Measurements from ENCODE around the gene SNED1.

The SNED1 gene

DNA sequence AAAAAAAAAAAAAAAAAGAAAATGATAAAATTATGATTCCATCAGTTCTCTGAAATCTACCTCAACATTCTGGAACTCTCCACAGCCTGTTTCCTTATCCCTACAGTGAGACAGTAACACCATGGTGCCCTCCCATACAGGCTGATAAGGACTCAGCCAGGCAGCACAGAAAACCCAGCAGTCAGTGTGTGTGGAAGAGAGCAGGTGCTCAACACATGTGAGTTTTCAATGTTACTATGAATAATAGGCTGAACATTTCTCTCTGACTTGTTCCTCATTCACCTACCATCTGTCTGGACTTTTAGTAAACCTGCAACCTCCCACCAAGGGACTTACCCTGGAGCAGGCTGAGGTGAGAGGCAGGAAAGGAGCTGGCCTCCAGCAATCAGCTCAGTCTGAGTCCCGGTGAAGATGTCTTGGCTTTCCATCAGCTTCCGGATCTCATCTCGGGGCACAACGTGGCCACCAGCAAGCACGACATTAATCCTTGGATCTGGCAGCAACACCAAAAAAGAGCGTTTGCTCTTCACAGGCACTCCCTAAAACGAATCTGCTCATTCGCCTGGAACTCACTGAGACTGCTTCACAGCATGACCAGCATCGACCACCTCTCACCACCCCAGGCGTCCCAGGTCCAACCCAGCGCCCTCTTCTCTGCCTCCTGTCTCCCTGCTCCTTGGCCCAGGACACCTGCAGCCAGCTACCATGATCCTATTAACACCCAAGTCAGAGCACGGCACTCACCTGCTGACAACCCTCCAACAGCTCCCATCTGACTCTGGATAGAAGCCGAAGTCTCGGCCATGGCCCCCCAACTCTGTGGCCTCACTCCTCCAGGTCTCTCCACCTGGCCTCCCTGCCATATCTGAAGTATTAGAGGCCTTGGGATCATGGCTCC lies 134.4 kb downstream of the SNED1 start:
- DNase-seq (ENCODE audit: low read depth) = no peak

DNA sequence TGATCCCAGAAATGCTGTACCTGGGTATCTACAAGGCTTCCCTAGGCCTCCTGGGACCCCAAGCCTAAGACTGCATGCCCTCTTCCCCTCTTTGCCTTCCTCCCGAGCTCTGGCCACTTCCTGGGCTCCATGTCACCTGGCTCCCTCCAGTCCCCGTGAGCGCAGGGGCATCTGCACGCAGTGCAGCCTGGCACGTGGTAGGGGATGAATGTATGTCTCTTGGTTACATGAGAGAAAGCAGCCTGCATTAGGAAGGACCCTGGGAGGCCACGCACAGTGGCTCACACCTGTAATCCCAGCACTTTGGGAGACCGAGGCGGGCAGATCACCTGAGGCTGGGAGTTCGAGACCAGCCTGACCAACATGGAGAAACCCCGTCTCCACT lies 135.0 kb downstream of the SNED1 start:
- no peak for DNase-seq (ENCODE audit: low read depth)

DNA sequence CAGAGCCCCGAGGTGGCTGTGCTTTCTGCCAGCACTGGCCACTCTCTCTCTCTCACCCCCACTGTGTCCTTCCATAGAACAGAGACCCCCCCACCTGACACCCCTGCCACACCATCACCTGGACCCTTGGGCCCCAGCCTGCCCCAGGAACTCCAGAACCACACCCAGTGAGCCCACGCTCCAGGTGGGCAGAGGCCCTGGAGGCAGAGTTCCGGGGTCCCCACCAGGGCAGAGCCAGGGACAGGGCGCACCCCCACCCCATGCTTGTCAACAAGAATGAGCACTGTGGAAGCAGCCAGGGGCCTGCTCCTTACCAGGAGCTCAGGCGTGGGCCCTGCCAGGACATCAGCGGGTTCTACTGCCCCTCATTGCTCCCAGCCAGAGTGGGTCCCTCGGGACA lies 136.3 kb downstream of the SNED1 start:
- no peak for DNase-seq (ENCODE audit: low read depth)

DNA sequence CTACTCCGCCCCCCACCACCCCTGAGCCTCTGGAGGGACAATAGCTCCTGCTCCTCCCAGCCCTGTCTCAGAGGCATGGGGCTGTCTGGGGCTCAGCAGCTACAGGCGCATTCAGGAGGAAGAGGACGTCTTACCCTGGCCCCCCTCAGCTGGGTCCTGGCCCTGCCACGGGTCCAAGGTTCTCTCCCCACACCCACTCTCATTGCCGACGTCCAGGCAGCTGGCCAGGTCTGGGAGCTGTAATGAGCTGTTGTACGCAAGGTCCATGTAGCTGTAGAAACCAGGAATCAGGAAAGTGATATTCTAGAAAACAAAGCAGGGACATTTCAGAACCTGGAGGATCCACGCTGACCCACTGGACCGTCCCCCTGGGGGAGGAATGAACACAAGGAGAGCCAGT lies 137.3 kb downstream of the SNED1 start:
- no peak for DNase-seq (ENCODE audit: low read depth)

DNA sequence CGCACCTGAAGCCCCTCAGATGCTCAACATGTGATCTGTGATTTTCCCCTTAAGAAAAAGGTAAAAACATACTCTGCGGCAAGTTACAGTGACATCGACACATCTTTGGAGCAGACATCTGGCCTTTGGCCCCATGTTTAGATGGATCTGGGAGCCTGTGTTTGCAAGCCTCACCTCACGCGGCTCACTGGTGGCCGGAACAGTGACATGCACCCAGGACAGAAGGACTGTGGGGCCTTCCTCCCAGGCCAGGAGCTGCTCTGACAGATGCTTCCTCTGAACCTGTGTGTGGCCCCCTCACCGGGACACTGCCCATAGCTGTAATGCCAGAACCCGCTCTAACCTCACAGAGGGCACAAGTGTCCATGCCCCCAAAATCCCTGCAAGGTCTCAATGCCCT lies 137.8 kb downstream of the SNED1 start:
- no peak for DNase-seq (ENCODE audit: low read depth)

DNA sequence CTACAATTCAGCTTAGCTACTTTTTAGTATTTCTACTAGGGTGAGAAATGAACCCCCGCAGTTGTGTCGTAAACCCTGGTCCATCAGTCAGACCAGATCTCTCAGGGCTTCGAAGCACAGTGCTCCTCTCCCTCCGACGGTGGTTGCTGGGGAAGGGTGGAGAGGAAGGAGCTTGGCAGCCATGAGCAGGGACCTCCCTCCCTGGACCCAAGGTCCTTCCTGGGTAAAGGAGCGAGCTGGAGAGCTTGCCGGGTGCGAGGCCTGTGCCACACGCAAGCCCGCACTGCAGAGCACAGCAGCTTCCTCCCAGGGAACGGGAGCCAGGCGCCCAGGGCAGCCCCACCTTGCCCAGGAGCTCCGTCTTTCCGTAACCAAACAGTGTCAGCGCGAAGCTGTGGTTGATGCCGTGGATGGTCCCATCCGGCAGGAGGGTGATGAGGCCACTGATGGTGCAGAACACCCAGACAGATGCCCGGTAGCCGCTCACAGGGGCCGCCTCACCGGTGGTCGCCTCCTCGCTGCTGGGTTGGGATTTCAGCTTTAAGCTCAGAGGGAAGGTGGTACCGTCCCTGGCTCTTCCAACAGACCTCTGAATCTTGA lies 138.3 kb downstream of the SNED1 start:
- no peak for DNase-seq (ENCODE audit: low read depth)

DNA sequence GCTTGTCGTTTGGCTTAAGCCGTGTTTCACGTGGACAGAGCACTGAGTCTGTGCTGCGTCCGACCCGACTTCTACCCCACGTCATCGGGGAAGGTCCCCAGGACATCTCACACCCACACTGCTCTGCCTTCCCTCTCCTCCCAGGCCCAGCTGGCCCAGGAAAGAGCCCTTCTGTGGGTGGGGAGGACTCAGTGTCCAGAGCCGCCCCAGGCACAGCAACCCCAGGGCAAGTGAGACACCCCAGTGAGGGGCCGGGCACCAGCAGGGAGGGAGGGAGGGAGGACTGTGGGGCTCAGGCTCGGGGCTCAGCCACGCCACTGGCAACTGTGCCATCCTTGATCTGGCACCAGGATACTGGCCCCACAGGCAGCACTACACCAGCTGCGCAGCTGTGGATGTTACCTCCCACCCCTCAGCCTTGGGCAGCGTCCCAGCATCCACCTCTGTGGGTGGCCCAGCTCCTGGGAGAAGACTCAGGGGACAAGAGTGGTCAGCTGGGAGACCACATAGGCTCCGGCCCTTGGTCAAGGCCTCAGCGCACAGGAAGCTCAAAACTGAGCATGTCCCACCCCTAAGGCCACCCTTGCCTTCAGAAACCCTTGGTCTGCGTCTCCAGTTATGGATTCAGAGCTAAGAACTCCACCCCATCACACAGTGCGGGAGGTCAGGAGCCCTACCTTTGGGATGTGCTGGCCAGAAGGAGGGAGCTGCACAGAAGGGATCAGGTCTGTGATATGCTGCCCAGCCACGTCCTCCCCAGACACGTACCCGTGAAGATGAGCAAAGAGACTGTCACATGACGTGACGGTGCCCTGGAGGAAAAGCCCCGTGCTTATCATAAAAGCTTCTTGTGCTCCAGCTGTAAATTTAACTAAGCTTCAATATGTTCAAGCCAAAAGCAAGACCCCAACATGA lies 139.1 kb downstream of the SNED1 start:
- DNase-seq (ENCODE audit: low read depth) = no peak

DNA sequence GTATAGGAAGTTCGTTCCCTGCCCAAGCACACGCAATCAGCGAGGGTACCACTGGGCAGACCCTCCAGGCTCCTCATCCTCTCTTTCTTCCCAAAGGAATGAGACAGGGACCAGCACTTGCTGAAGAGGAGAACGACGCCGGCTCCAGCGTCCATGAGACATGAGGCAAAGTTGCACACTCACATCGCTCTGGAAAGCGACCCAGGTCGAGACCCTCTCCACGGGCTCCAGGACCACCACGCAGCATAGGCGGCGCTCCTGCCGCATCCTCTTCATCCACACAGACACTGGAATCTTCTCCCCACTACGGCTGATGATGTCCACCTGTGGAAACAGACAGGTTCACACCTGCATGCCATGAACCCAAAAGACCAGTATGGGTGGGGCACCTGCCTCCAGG lies 140.1 kb downstream of the SNED1 start:
- no peak for DNase-seq (ENCODE audit: low read depth)

DNA sequence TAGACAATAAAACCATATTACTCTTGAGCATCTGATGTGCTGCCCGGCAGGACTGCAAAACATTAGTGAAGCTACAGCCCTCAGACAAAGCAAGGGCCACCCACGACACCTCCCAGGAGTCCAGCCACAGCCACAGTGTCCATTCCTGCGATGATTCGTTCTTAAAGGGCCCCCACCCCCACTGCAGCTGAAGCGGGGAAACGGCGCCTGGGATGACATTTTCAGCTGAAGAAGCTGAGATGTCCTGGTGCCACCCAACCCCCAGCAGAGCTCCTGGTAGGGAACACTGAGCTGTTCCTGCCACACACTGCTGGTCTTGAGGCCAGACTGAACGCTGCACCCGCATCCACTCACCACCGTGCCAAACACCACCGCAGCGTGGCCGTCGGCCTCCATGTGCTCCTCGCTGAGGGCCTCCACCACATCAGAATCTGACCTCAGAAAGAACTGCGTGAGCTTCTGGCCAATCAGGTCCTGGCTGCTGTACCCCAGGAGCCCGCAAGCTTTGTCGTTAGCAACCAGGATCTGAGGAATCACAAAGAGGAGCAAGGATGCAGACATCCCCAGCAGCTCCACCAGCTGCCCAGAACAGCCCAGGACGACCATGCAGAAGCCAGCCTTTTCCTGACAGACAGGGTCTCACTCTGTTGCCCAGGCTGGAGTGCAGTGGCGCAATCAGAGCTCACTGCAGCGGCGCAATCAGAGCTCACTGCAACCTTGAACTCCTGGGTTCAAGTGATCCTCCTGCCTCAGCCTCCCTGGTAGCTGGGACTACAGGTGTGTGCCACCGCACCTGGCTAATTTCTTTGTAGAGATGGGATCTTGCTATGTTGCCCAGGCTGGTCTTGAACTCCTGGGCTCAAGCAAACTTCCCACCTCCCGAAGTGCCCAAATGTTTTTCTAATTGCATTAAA lies 141.4 kb downstream of the SNED1 start:
- DNase-seq (ENCODE audit: low read depth) = no peak

DNA sequence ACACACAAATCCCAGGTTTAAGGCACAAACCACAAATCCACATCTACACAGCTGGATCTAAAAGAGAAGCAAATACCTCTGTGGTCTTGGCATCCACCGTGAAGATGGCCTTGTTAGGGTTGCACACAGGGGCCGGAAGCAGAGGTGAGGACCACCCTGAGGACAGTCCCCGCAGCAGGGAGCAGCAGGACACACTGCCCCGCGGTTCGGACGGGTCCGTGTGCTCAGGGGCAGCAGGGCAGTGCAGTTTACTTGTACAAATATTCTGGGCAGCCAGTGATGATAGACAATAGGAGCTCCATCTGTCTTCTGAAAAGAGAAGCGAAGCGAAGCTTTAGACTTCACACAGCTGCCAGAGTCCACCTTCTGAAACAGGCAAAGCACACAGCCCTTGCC lies 142.0 kb downstream of the SNED1 start:
- no peak for DNase-seq (ENCODE audit: low read depth)

DNA sequence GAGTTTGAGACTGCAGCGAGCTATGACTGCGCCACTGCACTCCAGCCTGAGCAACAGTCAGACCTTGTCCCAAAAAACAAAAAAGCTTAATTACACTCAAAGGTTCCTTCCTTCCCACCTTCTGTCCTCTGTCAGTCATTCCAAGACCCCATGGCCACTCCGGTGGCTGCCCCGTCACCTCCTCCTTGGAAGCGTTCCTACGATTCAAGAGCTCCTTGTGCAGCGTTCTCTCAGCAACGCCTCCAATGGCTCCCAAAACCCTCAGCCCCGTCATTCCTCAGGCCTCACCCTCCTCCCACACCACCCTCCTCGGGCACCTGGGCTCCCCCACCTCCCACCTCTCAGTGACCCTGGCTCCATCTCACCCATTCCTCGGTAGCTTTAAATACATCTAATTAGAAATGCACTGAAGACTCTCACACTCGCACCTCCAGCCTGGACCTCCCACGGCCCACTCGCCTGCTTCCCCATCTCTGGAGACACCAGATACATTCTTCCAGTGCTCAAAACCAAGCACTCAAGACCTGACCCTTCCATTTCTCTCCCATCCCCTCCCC lies 142.9 kb downstream of the SNED1 start:
- DNase-seq (ENCODE audit: low read depth) = no peak

DNA sequence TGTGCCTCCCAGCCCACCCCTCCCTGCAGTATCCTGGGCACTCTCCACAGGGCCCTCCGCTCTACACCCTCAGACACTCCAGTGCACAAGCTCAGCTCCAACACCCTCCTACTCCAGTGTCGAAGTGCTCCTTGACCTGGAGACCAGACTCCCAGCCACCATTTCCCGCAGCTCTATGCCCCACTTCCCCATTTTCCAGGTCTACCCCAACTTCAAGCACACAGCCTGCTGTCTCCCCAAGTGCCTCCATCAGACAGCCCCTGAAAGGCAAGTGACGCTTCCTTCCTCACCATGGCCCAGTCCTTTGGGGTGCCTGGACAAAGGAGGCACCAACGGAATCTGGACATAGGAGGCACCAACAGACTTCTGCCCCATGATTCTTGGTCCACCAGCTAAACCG lies 143.6 kb downstream of the SNED1 start:
- DNase-seq (ENCODE audit: low read depth) = no peak

DNA sequence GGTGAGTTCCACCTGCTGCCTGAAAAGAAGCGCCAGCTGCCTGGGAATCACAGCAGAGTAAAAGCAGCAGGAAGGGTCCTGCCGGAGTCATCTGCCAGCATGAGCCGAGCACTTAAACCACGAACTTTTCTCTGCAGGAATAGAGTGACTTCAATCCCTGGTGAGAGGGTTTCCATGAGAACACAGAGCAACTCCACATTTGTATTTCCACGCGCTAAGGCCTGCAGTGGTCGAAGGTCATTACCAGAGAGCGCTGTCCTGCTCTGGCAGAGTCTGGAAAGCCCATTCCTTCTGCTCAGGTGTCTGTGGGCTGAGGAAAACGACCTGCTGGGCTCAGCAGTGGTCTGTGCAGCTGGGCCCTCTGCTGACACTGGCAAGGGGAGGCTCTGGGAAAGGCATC lies 144.2 kb downstream of the SNED1 start:
- no peak for DNase-seq (ENCODE audit: low read depth)

All from activated T-cell treated with anti-CD3 and anti-CD28 coated beads for 1 hour (primary cell).